Measurements from ENCODE around the gene MKS1. TPM values are rescaled to one million over a fixed set of nuclear protein-coding genes. Genes with fewer than 3 reads are reported as not detected.

Gene MKS1
- total and polyA plus RNA-seq, 2 donors (not counting 3 experiments of a cell fraction or from before 2014, with no cell fraction given) = 12.2 to 13.2 TPM

DNA sequence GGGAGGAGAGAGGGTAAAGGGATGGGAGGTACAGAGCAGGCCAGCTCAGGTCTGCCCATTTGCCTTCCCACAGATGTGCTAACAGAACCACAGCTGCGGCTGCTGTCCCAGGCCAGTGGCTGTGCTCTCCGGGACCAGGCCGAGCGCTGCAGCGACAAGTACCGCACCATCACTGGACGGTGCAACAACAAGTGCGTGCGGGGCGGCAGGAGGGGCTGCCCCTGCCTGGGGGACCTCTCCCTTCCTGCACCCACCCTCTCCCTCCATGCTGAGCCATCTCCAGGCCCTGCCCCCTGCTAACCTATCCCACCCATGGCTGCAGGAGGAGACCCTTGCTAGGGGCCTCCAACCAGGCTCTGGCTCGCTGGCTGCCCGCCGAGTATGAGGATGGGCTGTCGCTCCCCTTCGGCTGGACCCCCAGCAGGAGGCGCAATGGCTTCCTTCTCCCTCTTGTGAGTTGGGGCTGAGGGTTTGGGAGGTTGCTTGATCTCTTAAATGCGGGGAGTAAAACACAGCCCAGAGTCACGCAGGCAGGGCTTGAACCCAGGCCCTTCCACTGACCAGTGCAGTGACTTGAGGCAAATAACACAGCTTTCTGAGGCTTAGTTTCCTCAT, 25.3 kb downstream of the MKS1 start:
- no peaks in the 10 kb centered on the region for H3K9me1 ChIP-seq (replicated peaks; ENCODE audit: control insufficient read depth, extremely low read depth, insufficient read depth, low read length)
- no TSS peak for BruUV-seq (replicated peaks)
- H2AFZ ChIP-seq (ENCODE audit: low read depth, low read length) = no peak overlapping the region
- no peak overlapping the region for H3K4me3 ChIP-seq (replicated peaks in 1 of 3; ENCODE audit: insufficient read depth in 1 of 3, low read depth in 1 of 3, low read length in 3 of 3)
- no peak for DNase-seq (ENCODE audit: low read depth, low spot score)
- CTCF ChIA-PET = no interaction called here
- no peak overlapping the region for H3K27ac ChIP-seq (ENCODE audit: insufficient read depth, low read depth, low read length)
- FAIRE-seq = no peak
- H3K79me2 ChIP-seq (ENCODE audit: control insufficient read depth, insufficient read depth, low read length) = no peaks in the 10 kb centered on the region
- dilution Hi-C loops (cut with MboI; ENCODE audit: extremely low pct_ligation_motif_present, low sequenced_read_pairs) (no loop called here), intact Hi-C loops (cut with micrococcal nuclease) (no loop called here)
- no peaks in the 10 kb centered on the region for H3K4me1 ChIP-seq (ENCODE audit: control insufficient read depth, extremely low read depth, insufficient read depth, low read length)
- TF ChIP-seq POLR2AphosphoS5 (IDR thresholded peaks at IDR 0.05; ENCODE audit: insufficient read depth, low read depth, low read length) (no peak), FOS (IDR thresholded peaks at IDR 0.05; ENCODE audit: borderline replicate concordance, insufficient read depth, low read length) (no peak), MAX (IDR thresholded peaks at IDR 0.05; ENCODE audit: insufficient read depth, insufficient read length) (no peak), POLR2A (IDR thresholded peaks at IDR 0.05; ENCODE audit: low read depth, low read length) (no peak), GATA2 (IDR thresholded peaks at IDR 0.05; ENCODE audit: insufficient read depth, insufficient read length, low read depth, low read length) (no peak), JUN (IDR thresholded peaks at IDR 0.05; ENCODE audit: borderline replicate concordance, insufficient read depth, insufficient read length, low read depth) (no peak), EZH2 (IDR thresholded peaks at IDR 0.05; ENCODE audit: borderline replicate concordance, low read depth, low read length, severe bottlenecking) (no peak), MYC (IDR thresholded peaks at IDR 0.05; ENCODE audit: low read depth, low read length) (no peak)
- POLR2A ChIA-PET = no interaction called here
- no peaks in the 10 kb centered on the region for H4K20me1 ChIP-seq (replicated peaks; ENCODE audit: control insufficient read depth, extremely low read depth, insufficient read depth, low read length)
- no peaks in the 10 kb centered on the region for H3K36me3 ChIP-seq (ENCODE audit: control insufficient read depth in 2 of 2, extremely low read depth in 1 of 2, insufficient read depth in 2 of 2, low read length in 2 of 2)
- no peaks in the 10 kb centered on the region for H3K9me3 ChIP-seq (replicated peaks; ENCODE audit: control insufficient read depth, insufficient read depth, low read length)
- H3K27me3 ChIP-seq (ENCODE audit: control insufficient read depth in 2 of 2, insufficient read depth in 2 of 2, low read length in 2 of 2) = no peaks in the 10 kb centered on the region
- H3K4me2 ChIP-seq (ENCODE audit: insufficient read depth, low read length) = no peak overlapping the region
- no peak overlapping the region for H3K9ac ChIP-seq (replicated peaks; ENCODE audit: extremely low read depth, insufficient read depth, low read length)

DNA sequence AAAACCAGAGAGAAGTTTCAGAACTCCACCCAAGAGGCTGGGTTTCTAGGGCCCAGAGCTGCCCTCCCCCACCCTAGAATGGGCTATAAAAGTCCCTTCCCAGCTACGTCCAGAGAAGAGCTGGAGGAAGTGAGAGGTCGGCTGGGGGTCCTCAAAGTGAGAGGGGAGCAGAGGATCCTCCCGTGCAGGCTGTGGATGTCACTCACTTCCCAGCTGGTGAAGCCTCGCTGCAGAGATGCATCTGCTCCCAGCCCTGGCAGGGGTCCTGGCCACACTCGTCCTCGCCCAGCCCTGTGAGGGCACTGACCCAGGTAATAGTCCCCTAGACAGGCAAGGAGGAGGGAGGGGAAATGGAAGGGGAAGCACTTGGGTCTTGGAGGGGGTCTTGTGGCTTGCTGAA, 26.4 kb downstream of the MKS1 start, which contains the start of gene EPX:
Gene EPX, plus strand, starts transcription at position 115 of the 400 bp plus-strand sequence. Its CDS starts 121 bp downstream, at position 236.
- POLR2A ChIA-PET = no interaction called here
- no peak within 1 kb of the TSS for H2AFZ ChIP-seq (ENCODE audit: low read depth, low read length)
- no peaks in the 10 kb centered on the region for H3K4me1 ChIP-seq (ENCODE audit: control insufficient read depth, extremely low read depth, insufficient read depth, low read length)
- dilution Hi-C loops (cut with MboI; ENCODE audit: extremely low pct_ligation_motif_present, low sequenced_read_pairs) (no loop called here), intact Hi-C loops (cut with micrococcal nuclease) (no loop called here)
- no peaks in the 10 kb centered on the region for H3K27me3 ChIP-seq (ENCODE audit: control insufficient read depth in 2 of 2, insufficient read depth in 2 of 2, low read length in 2 of 2)
- no peaks in the 10 kb centered on the region for H4K20me1 ChIP-seq (replicated peaks; ENCODE audit: control insufficient read depth, extremely low read depth, insufficient read depth, low read length)
- no peaks in the 10 kb centered on the region for H3K9me3 ChIP-seq (replicated peaks; ENCODE audit: control insufficient read depth, insufficient read depth, low read length)
- H3K36me3 ChIP-seq (ENCODE audit: control insufficient read depth in 2 of 2, extremely low read depth in 1 of 2, insufficient read depth in 2 of 2, low read length in 2 of 2) = no peaks in the 10 kb centered on the region
- TF ChIP-seq FOS (IDR thresholded peaks at IDR 0.05; ENCODE audit: borderline replicate concordance, insufficient read depth, low read length) = no peak
- no peak for TF ChIP-seq MYC (IDR thresholded peaks at IDR 0.05; ENCODE audit: low read depth, low read length)
- no peak for TF ChIP-seq CTCF (IDR thresholded peaks at IDR 0.05; ENCODE audit: extremely low read depth in 1 of 2, insufficient read depth in 1 of 2, low read depth in 1 of 2, low read length in 2 of 2)
- no peak for TF ChIP-seq POLR2A (IDR thresholded peaks at IDR 0.05; ENCODE audit: low read depth, low read length)
- TF ChIP-seq EZH2 (IDR thresholded peaks at IDR 0.05; ENCODE audit: borderline replicate concordance, low read depth, low read length, severe bottlenecking) = no peak
- no peak for TF ChIP-seq MAX (IDR thresholded peaks at IDR 0.05; ENCODE audit: insufficient read depth, insufficient read length)
- TF ChIP-seq JUN (IDR thresholded peaks at IDR 0.05; ENCODE audit: borderline replicate concordance, insufficient read depth, insufficient read length, low read depth) = no peak
- TF ChIP-seq POLR2AphosphoS5 (IDR thresholded peaks at IDR 0.05; ENCODE audit: insufficient read depth, low read depth, low read length) = no peak
- no peak for TF ChIP-seq GATA2 (IDR thresholded peaks at IDR 0.05; ENCODE audit: insufficient read depth, insufficient read length, low read depth, low read length)
- no peak within 1 kb of the TSS for H3K4me2 ChIP-seq (ENCODE audit: insufficient read depth, low read length)
- H3K79me2 ChIP-seq (ENCODE audit: control insufficient read depth, insufficient read depth, low read length) = no peaks in the 10 kb centered on the region
- no TSS peak for BruUV-seq (replicated peaks)
- H3K4me3 ChIP-seq (replicated peaks in 1 of 3; ENCODE audit: insufficient read depth in 1 of 3, low read depth in 1 of 3, low read length in 3 of 3) = no peak within 1 kb of the TSS
- no peaks in the 10 kb centered on the region for H3K9me1 ChIP-seq (replicated peaks; ENCODE audit: control insufficient read depth, extremely low read depth, insufficient read depth, low read length)
- H3K9ac ChIP-seq (replicated peaks; ENCODE audit: extremely low read depth, insufficient read depth, low read length) = no peak within 1 kb of the TSS
- H3K27ac ChIP-seq (ENCODE audit: insufficient read depth, low read depth, low read length) = no peak within 1 kb of the TSS
- no peak for FAIRE-seq
- CTCF ChIA-PET = no interaction called here
- DNase-seq (ENCODE audit: low read depth, low spot score) = no peak
